HEK293 (cell line): ENCODE data around the gene DMD.
A peak's percentile ranks its signal among the peaks of the same experiment; 100 is the strongest.

ENCODE experiments used
- GLIS2 ChIP-seq: fragments of 450-650 bp; formaldehyde crosslinking; IDR thresholded peaks from 2 replicates; pipeline ENCODE4 v1.5.1; 2016; ENCODE audit warnings: missing biosample characterization, missing genetic modification characterization
- KLF10 ChIP-seq: fragments of 450-650 bp; IDR thresholded peaks from 2 replicates; pipeline ENCODE4 v1.5.1; 2018; ENCODE audit warnings: missing biosample characterization, mild to moderate bottlenecking, missing genetic modification characterization
- PRDM1 ChIP-seq: fragments of 450-650 bp; formaldehyde crosslinking; IDR thresholded peaks from 2 replicates; pipeline ENCODE4; 2016; ENCODE audit warnings: missing biosample characterization, missing genetic modification characterization
- PRDM2 ChIP-seq: fragments of 450-650 bp; formaldehyde crosslinking; IDR thresholded peaks from 2 replicates; pipeline ENCODE4 v1.5.1; 2016; ENCODE audit warnings: missing biosample characterization, missing genetic modification characterization, borderline replicate concordance
- SALL2 ChIP-seq: fragments of 450-650 bp; formaldehyde crosslinking; IDR thresholded peaks from 2 replicates; pipeline ENCODE4 v1.5.0; 2017; ENCODE audit warnings: missing biosample characterization, mild to moderate bottlenecking, missing genetic modification characterization, borderline replicate concordance
- SP7 ChIP-seq: fragments of 450-650 bp; formaldehyde crosslinking; IDR thresholded peaks from 2 replicates; pipeline ENCODE4 v1.5.1; 2016; ENCODE audit warnings: missing biosample characterization, missing genetic modification characterization
- TCF7L2 ChIP-seq: IDR thresholded peaks from 2 replicates; pipeline ENCODE4 v1.6.1; 2011; ENCODE audit warnings: low read depth, mild to moderate bottlenecking, inconsistent platforms, low read length, moderate library complexity, borderline replicate concordance
- ZBTB10 ChIP-seq: fragments of 450-650 bp; formaldehyde crosslinking; IDR thresholded peaks from 2 replicates; pipeline ENCODE4 v1.5.1; 2016; ENCODE audit warnings: missing biosample characterization, missing genetic modification characterization
- ZBTB21 ChIP-seq: fragments of 450-650 bp; formaldehyde crosslinking; IDR thresholded peaks from 2 replicates; pipeline ENCODE4 v1.5.1; 2017; ENCODE audit warnings: missing biosample characterization, missing genetic modification characterization
- ZBTB8A ChIP-seq: fragments of 450-650 bp; formaldehyde crosslinking; IDR thresholded peaks from 2 replicates; pipeline ENCODE4 v1.5.1; 2016; ENCODE audit warnings: missing biosample characterization, missing genetic modification characterization
- ZNF175 ChIP-seq: fragments of 450-650 bp; formaldehyde crosslinking; IDR thresholded peaks from 2 replicates; pipeline ENCODE4 v1.5.1; 2016; ENCODE audit warnings: missing biosample characterization, missing genetic modification characterization
- ZNF2 ChIP-seq: fragments of 450-650 bp; formaldehyde crosslinking; IDR thresholded peaks from 2 replicates; pipeline ENCODE4 v1.5.1; 2016; ENCODE audit warnings: missing biosample characterization, missing genetic modification characterization
- ZNF202 ChIP-seq: fragments of 450-650 bp; formaldehyde crosslinking; IDR thresholded peaks from 2 replicates; pipeline ENCODE4 v1.5.1; 2016; ENCODE audit warnings: missing biosample characterization, missing genetic modification characterization, borderline replicate concordance
- ZNF214 ChIP-seq: fragments of 450-650 bp; formaldehyde crosslinking; IDR thresholded peaks from 2 replicates; pipeline ENCODE4 v1.5.1; 2017; ENCODE audit warnings: missing biosample characterization, mild to moderate bottlenecking, missing genetic modification characterization, borderline replicate concordance
- ZNF23 ChIP-seq: fragments of 450-650 bp; formaldehyde crosslinking; IDR thresholded peaks from 2 replicates; pipeline ENCODE4 v1.5.1; 2016; ENCODE audit warnings: missing biosample characterization, missing genetic modification characterization, borderline replicate concordance
- ZNF350 ChIP-seq: fragments of 450-650 bp; formaldehyde crosslinking; IDR thresholded peaks from 2 replicates; pipeline ENCODE4 v1.5.0; 2017; ENCODE audit warnings: missing biosample characterization, mild to moderate bottlenecking, missing genetic modification characterization
- ZNF391 ChIP-seq: fragments of 450-650 bp; formaldehyde crosslinking; IDR thresholded peaks from 2 replicates; pipeline ENCODE4 v1.5.1; 2016; ENCODE audit warnings: low read depth, missing biosample characterization, missing genetic modification characterization, borderline replicate concordance
- ZNF398 ChIP-seq: fragments of 450-650 bp; formaldehyde crosslinking; IDR thresholded peaks from 2 replicates; pipeline ENCODE4 v1.5.1; 2017; ENCODE audit warnings: missing biosample characterization, missing genetic modification characterization
- ZNF521 ChIP-seq: fragments of 450-650 bp; formaldehyde crosslinking; IDR thresholded peaks from 2 replicates; pipeline ENCODE4 v1.5.1; 2017; ENCODE audit warnings: missing biosample characterization, mild to moderate bottlenecking, missing genetic modification characterization
- ZNF530 ChIP-seq: fragments of 450-650 bp; formaldehyde crosslinking; IDR thresholded peaks from 2 replicates; pipeline ENCODE4 v1.5.1; 2016; ENCODE audit warnings: low read depth, missing biosample characterization, missing genetic modification characterization
- ZNF600 ChIP-seq: fragments of 450-650 bp; formaldehyde crosslinking; IDR thresholded peaks from 2 replicates; pipeline ENCODE4 v1.5.1; 2016; ENCODE audit warnings: missing biosample characterization, missing genetic modification characterization
- ZNF660 ChIP-seq: fragments of 450-650 bp; IDR thresholded peaks from 2 replicates; pipeline ENCODE4 v1.5.1; 2018; ENCODE audit warnings: missing biosample characterization, mild to moderate bottlenecking, missing genetic modification characterization
- ZNF664 ChIP-seq: fragments of 450-650 bp; formaldehyde crosslinking; IDR thresholded peaks from 2 replicates; pipeline ENCODE4 v1.5.1; 2016; ENCODE audit warnings: missing biosample characterization, missing genetic modification characterization
- TF ChIP-seq, protein P1 (sequence below): fragments of 450-650 bp; formaldehyde crosslinking; IDR thresholded peaks from 2 replicates; pipeline ENCODE4 v1.5.1; 2016; ENCODE audit warnings: missing biosample characterization, missing genetic modification characterization
- TF ChIP-seq, protein P2 (sequence below): fragments of 450-650 bp; IDR thresholded peaks from 2 replicates; pipeline ENCODE4 v1.5.1; 2018; ENCODE audit warnings: missing biosample characterization, missing genetic modification characterization
- TF ChIP-seq, protein P3 (sequence below): fragments of 450-650 bp; formaldehyde crosslinking; IDR thresholded peaks from 2 replicates; pipeline ENCODE4 v1.5.1; 2016; ENCODE audit warnings: missing biosample characterization, missing genetic modification characterization

Gene DMD

DNA sequence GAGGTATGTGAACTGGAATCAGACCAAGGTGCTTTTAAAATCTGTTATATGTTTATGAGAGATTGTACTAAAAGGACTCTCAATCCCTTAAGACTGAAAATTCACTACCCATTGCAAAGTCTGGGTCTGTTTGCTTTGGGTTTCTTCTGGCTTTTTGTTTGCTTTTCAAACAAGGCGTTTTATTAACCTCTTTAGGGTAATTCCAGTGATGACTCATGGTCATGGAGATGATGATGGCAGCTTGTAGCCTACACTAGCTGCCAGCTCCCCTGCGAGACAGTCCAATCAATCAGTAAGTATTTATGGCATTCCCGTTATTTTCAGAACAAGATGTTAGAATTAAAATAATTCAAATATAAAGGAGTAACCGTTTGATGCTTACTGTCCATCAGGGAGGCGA, 1495.7 kb downstream of the DMD start (continued):
- TF ChIP-seq PRDM2 (tag by site-specific recombination) (no peak), KLF10 (tag by site-specific recombination) (0 out of 2 replicates have a peak, but pooled peaks have one; percentile 17), ZNF391 (tag by site-specific recombination) (no peak), ZNF521 (tag by site-specific recombination) (no peak), ZNF175 (tag by site-specific recombination) (no peak), TCF7L2 (peak; percentile 47; the same call in 1 of the 2 replicates), ZNF600 (tag by site-specific recombination) (no peak), ZNF398 (tag by site-specific recombination) (no peak), ZNF530 (no peak), ZNF664 (tag by site-specific recombination) (no peak), GLIS2 (tag by site-specific recombination) (no peak), ZNF350 (0 out of 2 replicates have a peak, but pooled peaks have one; percentile 22), ZNF23 (tag by site-specific recombination) (no peak), ZNF2 (no peak), PRDM1 (tag by site-specific recombination) (no peak), SP7 (no peak), ZBTB10 (tag by site-specific recombination) (no peak), ZNF214 (no peak), SALL2 (tag by site-specific recombination) (no peak), ZBTB8A (tag by site-specific recombination) (no peak), ZNF660 (tag by site-specific recombination) (peak; percentile 78), ZBTB21 (tag by site-specific recombination) (no peak), ZNF202 (tag by site-specific recombination) (no peak)
- TF ChIP-seq, protein P1, sequence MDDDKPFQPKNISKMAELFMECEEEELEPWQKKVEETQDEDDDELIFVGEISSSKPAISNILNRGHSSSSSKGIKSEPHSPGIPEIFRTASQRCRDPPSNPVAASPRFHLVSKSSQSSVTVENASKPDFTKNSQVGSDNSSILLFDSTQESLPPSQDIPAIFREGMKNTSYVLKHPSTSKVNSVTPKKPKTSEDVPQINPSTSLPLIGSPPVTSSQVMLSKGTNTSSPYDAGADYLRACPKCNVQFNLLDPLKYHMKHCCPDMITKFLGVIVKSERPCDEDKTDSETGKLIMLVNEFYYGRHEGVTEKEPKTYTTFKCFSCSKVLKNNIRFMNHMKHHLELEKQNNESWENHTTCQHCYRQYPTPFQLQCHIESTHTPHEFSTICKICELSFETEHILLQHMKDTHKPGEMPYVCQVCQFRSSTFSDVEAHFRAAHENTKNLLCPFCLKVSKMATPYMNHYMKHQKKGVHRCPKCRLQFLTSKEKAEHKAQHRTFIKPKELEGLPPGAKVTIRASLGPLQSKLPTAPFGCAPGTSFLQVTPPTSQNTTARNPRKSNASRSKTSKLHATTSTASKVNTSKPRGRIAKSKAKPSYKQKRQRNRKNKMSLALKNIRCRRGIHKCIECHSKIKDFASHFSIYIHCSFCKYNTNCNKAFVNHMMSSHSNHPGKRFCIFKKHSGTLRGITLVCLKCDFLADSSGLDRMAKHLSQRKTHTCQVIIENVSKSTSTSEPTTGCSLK (tag by site-specific recombination), result no peak
- TF ChIP-seq, protein P2, sequence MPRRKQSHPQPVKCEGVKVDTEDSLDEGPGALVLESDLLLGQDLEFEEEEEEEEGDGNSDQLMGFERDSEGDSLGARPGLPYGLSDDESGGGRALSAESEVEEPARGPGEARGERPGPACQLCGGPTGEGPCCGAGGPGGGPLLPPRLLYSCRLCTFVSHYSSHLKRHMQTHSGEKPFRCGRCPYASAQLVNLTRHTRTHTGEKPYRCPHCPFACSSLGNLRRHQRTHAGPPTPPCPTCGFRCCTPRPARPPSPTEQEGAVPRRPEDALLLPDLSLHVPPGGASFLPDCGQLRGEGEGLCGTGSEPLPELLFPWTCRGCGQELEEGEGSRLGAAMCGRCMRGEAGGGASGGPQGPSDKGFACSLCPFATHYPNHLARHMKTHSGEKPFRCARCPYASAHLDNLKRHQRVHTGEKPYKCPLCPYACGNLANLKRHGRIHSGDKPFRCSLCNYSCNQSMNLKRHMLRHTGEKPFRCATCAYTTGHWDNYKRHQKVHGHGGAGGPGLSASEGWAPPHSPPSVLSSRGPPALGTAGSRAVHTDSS (tag by site-specific recombination), result peak; percentile 64
- TF ChIP-seq, protein P3, sequence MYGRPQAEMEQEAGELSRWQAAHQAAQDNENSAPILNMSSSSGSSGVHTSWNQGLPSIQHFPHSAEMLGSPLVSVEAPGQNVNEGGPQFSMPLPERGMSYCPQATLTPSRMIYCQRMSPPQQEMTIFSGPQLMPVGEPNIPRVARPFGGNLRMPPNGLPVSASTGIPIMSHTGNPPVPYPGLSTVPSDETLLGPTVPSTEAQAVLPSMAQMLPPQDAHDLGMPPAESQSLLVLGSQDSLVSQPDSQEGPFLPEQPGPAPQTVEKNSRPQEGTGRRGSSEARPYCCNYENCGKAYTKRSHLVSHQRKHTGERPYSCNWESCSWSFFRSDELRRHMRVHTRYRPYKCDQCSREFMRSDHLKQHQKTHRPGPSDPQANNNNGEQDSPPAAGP (tag by site-specific recombination), result no peak
